ENCODE data around the gene DNAH11.
A peak's percentile ranks its signal among the peaks of the same experiment; 100 is the strongest.
"Not testable (repeated sequence)": the region's sequence is repeated elsewhere in the genome, so short reads cannot be mapped to it uniquely, and the experiment has no call there.

Gene DNAH11, protein sequence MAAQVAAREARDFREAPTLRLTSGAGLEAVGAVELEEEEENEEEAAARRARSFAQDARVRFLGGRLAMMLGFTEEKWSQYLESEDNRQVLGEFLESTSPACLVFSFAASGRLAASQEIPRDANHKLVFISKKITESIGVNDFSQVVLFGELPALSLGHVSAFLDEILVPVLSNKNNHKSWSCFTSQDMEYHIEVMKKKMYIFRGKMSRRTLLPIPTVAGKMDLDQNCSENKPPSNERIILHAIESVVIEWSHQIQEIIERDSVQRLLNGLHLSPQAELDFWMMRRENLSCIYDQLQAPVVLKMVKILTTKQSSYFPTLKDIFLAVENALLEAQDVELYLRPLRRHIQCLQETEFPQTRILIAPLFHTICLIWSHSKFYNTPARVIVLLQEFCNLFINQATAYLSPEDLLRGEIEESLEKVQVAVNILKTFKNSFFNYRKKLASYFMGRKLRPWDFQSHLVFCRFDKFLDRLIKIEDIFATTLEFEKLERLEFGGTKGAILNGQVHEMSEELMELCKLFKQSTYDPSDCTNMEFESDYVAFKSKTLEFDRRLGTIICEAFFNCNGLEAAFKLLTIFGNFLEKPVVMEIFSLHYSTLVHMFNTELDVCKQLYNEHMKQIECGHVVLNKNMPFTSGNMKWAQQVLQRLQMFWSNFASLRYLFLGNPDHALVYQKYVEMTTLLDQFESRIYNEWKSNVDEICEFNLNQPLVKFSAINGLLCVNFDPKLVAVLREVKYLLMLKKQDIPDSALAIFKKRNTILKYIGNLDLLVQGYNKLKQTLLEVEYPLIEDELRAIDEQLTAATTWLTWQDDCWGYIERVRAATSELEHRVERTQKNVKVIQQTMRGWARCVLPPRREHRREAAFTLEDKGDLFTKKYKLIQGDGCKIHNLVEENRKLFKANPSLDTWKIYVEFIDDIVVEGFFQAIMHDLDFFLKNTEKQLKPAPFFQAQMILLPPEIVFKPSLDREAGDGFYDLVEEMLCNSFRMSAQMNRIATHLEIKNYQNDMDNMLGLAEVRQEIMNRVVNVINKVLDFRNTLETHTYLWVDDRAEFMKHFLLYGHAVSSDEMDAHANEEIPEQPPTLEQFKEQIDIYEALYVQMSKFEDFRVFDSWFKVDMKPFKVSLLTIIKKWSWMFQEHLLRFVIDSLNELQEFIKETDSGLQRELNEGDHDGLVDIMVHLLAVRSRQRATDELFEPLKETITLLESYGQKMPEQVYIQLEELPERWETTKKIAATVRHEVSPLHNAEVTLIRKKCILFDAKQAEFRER (N-terminal part only)

DNA sequence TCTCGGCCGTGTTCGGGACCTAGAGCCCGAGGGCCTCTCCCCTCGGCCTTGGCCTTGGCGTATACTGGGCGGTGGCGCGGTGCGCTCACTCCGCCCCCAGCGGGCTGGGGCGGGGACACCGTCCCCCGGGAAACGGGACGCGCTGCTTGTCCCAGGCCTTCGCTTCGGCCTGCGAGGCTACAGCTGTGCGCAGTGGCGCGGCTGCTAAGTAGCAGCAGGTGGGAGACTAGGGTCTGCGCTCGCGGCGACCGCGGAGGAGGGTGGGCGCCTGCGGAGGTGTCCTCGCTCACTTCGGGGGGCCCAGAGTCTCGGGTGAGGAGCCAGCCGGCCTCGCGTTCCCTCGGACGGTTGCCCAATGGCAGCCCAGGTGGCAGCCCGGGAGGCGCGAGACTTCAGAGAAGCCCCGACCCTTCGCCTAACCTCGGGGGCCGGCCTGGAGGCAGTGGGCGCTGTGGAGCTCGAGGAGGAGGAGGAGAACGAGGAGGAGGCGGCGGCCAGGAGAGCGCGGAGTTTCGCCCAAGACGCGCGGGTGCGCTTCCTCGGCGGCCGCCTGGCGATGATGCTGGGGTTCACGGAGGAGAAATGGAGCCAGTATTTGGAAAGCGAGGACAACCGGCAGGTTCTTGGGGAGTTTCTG lies at the start of gene DNAH11:
Gene DNAH11, plus strand, starts transcription at position 149 of the 637 bp plus-strand sequence. Its CDS starts 207 bp downstream, at position 356.
- DNase-seq (ENCODE audit: low read depth in 3 of 3) = peak in 1 of 3 experiments; percentile 45

DNA sequence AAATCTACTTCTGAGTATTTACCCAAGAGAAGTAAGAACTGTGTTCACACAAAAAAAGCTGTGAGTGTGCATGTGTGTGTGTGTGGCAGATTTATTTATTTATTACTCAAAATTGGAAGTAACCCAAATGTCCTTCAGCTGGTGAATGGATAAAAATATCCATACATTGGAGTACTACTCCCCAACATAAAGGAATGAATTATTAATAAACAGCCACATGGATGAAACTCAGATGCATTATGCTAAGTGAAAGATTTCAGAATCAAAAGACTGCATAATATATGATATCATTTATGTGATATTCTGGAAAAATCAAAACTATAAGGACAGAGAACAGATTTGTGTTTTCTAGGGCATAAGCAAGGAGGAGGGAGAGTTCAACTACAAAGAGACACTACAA lies 47.1 kb upstream of the DNAH11 start:
- no peak for DNase-seq (ENCODE audit: low read depth in 3 of 3)

DNA sequence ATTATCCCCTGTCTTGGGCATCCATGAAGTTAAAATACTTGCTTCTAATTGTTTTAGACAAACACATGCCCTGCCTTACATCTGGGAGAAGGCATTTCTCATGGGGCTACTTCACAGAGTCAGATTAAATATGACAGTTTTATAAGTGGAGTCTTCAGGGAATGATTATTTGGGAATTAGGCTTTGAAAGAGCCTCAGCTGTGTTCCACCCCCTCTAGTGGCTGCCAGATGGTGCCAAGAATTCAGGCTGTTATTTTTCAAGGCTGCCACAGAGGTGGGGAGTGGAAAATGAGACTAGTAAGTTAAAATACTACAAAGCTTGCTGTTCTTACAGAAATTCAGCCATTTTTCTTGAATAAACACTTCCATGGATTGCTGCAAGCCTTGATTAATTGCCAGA lies 45.8 kb upstream of the DNAH11 start:
- no peak for DNase-seq (ENCODE audit: low read depth in 3 of 3)

DNA sequence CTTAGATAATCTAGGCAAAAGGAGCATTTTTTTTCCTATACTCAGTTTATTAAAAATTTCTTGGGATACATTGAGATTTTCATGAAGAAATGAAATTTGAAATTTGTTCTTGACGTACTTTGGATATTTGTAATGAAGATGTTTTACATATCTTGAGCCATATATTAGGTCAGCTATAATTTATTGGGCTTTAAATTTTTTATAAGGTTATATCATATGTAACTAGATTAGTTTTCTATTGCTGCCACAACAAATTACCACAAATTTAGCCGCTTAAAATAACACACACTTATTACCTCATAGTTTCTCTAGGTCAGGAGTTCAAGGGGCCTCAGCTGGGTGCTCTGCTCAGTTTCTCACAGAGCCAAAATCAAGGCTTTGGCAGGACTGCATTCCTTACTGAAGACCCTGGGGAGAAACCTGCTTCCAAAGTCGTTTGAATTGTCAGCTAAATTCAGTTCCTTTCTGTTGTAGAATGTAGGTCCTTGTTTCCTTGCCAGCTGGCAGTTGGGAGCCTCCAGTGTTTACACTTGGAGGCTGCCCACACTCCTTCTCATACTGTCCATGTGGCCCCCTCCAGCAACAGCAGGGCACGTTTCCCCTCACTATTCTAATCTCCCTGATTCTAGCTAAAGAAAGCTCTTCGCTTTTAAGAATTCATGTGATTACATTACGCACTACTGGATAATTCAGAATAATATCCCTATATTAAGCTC lies 42.6 kb upstream of the DNAH11 start:
- no peak for DNase-seq (ENCODE audit: low read depth in 3 of 3)

DNA sequence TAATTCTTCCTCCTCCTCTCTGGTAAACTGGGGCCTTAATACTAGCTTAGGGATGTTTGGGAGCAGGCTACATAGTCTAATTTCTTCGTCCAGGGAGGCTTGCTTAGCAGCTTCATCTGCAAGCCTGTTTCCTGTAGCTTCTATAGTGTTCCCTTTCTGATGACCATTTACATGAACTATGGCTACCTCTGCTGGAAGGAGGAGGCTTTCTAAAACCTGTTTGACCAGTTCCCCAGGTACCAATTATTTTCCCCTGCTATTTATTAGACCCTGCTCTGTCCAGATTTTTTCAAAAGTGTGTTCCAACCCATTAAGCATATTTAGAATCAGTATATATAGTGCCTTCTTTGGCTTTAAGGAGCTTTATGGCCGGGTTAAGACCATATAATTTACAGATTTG lies 38.8 kb upstream of the DNAH11 start:
- DNase-seq (ENCODE audit: low read depth in 3 of 3) = no peak

DNA sequence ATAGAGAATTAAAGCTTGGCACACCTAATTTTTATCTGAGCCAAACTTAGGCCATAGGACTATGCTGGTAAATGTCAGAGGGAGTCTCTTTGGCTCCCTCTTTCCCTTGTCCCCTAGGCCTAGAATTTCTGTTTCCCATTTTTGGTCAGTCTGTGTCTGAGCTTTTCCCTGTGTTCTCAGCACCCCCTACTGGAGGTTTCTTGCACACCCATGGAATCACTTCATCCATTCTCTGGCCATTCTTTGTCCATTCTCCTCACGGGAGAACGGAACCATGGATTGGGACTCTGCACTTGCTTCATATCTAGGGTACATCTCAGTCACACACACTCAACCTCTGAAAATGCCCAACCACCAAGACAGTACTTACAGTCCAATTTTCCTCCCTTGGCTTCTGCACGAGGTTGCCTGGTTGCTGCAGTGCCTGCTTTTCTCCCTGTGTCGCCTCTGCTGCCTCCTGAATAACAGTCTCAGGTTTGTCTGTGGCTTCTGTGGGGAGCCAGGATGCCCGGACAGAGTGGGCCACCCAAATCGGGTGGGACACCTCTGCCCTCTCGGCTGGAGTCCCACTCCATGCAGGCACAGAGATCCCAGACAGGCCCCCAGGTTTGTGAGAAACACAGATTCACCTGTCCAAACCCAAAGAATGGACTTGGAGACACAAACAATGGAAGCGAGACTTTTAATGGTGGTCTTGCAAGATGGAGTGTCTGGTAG lies 35.1 kb upstream of the DNAH11 start:
- DNase-seq (ENCODE audit: low read depth in 3 of 3) = peak in 1 of 3 experiments; percentile 4

DNA sequence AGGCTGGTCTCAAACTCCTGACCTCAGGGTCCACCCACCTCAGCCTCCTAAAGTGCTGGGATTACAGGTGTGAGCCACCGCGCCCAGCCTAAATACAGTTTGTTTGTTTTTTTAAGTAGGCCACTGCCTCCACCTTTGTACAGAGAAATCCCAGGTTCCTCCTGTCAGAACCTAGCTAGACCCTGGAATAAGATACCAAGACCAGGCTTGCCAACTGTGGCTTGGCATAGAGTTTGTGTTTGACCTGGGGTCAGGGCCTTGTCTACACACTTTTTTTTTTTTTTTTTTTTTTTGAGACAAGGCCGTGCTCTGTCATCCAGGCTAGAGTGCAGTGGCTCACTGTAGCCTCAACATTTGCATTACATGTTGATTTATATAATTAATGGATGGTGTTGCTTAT lies 34.3 kb upstream of the DNAH11 start:
- DNase-seq (ENCODE audit: low read depth in 3 of 3) = no peak

DNA sequence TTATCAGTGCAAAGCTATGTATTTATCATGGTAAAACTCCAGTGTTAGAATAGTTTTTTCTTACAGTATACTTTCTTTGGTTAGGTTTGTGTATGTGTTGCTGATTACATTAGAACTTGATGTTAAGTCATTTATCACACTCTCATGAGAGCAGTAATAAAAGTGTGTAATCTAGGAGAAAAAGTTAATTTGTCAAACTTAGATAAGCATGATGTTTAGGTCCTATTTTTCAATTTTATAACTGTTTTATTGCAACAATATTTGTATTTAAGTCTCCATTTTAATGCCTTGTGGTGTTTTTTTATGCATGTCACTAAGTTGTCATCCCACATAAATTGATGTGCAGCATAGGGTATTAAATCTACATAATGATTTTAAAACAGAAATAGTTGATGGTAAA lies 28.8 kb upstream of the DNAH11 start:
- no peak for DNase-seq (ENCODE audit: low read depth in 3 of 3)

DNA sequence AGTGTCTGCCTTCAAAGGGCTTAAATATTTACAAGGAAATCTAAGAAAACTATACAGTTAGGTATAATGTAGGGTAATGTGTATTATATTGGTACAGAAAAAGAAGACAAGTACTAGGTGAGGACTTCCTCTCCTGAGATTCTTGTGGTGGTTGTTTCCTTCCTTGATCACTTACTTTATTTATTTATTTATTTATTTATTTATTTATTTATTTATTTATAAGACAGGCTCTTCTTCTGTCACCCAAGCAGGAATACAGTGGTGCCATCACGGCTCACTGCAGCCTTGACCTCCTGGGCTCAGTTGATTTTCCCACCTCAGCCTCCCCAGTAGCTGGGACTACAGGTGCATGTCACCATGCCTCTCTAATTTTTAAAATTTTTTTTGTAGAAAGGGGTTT lies 18.2 kb upstream of the DNAH11 start:
- DNase-seq (ENCODE audit: low read depth in 3 of 3) = no peak

DNA sequence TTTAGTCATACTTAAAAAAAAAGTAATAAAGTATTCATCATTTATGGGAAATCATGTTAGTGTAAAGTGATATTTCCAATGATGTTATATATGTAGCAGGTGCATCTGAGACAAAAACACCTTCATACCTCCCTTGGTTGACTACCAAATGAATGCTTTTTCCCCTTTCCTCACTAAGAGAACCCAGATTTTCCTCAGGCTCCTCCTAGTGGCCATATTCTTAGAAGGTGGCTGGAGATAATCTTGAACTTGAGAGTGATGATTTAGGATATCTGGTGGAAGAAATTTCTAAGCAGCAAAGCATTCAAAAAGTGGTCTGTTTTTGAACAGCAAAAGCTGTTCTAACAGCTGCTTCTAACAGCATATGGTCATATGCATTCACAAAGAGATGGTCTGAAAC lies 16.8 kb upstream of the DNAH11 start:
- no peak for DNase-seq (ENCODE audit: low read depth in 3 of 3)

DNA sequence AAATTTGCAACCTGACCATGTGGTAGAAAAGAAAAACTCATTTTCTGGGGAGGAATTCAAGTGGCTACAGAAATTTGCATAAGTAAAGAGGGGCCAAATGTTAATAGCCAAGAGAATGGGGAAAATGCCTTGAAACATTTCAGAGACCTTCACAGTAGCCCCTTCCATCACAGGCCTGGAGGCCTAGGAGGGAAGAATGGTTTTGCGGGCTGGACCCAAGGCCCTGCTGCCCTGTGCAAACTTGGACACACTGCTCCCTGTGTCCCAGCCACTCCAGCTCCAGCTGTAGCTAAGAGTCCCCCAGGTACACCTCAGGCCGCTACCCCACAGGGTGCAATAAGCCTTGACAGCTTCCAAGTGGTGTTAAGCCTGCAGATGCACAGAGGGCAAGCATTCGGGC lies 16.4 kb upstream of the DNAH11 start:
- DNase-seq (ENCODE audit: low read depth in 3 of 3) = no peak

DNA sequence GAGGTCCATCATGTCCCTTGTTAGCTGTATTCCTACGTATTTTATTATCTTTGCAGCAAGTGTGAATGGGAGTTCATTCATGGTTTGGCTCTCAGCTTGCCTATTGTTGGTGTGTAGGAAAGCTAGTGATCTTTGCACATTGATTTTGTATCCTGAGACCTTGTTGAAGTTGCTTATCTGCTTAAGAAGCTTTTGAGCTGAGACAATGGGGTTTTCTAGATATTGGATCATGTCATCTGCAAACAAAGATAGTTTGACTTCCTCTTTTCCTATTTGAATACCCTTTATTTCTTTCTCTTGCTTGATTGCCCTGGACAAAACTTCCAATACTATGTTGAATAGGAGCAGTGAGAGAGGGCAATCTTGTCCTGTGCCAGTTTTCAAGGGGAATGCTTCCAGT lies 10.4 kb upstream of the DNAH11 start:
- not testable (repeated sequence) for DNase-seq (ENCODE audit: low read depth in 3 of 3)

DNA sequence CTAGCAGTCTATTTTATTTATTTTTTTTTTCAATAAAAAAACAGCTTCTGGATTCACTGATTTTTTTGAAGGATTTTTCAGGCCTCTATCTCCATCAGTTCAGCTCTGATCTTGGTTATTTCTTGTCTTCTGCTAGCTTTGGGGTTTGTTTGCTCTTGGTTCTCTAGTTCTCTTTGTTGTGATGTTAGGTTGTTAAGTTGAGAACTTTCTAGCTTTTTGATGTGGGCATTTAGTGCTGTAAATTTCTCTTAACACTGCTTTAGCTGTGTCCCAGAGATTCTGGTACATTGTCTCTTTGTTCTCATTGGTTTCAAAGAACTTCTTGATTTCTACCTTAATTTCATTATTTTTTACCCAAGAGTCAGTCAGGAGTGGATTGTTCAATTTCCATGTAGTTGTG lies 9.2 kb upstream of the DNAH11 start:
- not testable (repeated sequence) for DNase-seq (ENCODE audit: low read depth in 3 of 3)

DNA sequence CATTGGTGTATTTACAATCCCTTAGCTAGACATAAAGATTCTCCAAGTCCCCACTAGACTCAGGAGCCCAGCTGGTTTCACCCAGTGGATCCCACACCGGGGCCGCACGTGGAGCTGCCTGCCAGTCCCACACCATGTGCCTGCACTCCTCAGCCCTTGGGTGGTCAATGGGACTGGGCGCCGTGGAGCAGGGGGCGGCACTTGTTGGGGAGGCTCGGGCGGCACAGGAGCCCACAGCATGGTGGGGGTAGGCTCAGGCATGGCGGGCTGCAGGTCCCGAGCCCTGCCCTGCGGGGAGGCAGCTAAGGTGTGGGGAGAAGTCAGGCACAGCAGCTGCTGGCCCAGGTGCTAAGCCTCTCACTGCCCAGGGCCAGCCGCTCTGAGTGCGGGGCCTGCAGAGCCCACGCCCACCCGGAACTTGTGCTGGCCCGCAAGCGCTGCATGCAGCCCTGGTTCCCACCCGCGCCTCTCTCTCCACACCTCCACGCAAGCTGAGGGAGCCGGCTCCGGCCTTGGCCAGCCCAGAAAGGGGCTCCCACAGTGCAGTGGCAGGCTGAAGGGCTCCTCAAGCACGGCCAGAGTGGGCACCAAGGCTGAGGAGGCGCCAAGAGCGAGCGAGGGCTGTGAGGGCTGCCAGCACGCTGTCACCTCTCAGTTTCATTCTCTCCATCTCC lies 6.3 kb upstream of the DNAH11 start:
- DNase-seq (ENCODE audit: low read depth in 3 of 3) = not testable (repeated sequence)

DNA sequence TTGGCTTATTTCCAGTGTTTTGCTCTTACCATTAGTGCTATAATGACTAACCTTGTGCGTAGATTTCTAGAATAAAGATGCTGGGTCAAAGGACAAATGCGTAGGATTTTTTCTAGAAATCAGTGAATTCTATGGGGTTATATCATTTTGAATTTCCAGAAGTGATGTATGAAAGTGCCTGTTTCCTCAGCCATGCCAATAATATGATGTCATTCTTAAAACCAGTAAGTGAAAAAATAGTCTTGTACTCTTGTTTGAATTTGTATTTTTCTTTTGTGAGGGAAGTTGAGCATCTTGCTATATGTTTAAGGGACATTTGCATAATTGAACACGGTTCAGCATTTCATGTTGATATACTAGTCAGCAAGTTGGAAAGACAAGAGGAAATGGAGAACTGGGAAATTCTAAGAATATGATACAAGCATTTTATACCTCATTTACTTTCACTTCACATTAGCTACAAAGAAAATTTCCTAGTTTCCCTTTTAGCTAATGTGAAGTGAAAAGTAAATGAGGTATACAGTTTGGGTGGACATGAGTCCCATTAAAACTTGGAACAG lies 3.8 kb upstream of the DNAH11 start:
- no peak for DNase-seq (ENCODE audit: low read depth in 3 of 3)

DNA sequence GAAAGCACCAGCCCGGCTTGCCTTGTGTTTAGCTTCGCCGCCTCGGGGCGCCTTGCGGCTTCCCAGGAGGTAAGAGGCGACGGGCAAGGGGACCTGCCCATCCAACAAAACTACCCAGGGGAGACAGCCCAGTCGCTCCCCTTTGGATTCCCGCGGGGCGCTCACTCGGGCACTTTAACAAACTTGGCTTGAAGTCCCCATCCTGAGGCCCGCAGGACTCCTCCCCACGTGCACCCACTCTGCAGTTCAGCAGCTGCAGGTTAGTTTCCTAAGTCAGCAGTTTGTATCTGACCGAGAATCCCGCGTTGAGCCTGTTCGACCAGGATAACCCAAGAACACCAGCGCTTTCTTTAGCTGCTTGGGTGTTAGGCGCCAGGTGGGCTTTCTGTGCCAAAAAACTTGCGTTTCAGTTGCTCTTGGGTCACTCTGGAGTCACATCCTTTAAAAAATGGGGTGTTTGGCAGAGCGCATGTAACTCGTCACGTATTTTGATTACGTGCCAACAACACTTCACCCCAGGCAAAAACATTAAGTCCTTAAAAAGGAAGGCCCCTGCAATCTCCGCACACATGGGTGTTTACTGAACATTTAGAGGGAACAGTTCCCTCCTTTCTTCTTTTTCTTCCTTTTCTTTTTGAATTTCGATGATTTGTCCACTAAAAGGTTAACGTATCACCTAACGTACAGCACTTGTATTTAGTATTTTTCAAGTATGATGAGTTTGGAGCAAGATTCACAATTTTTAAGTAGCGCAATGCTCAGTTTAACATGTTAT lies 876 bp downstream of the DNAH11 start:
- peak in 1 of 3 experiments; percentile 4 for DNase-seq (ENCODE audit: low read depth in 3 of 3)

DNA sequence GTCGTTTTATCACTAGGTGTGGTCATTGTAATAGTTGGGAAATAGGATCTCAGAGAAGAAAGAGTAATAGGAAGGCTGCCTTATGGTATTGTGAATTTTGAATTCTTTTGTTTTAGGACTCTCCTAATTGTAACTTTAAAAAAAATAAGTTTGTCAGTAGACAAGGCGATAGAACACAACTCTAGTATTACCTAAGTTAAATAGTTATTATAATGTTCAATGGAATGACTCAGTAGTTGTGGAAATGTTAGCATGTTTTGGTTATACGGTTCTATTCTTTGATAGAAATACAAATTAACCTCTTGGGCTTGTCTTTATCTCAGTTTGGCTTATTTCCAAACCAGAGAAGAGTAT lies 1.4 kb downstream of the DNAH11 start:
- DNase-seq (ENCODE audit: low read depth in 3 of 3) = no peak

DNA sequence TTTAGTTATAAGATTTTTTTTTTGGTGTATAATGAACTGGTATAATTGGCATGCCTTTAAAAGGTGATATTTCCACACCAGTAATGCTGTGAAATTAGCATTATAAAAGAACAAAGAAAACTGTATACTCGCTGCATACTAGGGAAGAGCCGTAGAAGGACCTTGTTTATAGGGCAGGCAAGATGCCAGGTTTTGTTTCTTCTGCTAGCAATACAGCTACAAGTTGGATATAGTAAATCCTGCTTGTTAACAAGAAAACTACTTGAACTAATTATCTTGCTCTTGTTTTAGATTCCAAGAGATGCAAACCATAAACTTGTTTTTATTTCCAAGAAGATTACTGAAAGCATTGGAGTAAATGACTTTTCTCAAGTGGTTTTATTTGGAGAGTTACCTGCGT lies 1.9 kb downstream of the DNAH11 start:
- DNase-seq (ENCODE audit: low read depth in 3 of 3) = no peak

DNA sequence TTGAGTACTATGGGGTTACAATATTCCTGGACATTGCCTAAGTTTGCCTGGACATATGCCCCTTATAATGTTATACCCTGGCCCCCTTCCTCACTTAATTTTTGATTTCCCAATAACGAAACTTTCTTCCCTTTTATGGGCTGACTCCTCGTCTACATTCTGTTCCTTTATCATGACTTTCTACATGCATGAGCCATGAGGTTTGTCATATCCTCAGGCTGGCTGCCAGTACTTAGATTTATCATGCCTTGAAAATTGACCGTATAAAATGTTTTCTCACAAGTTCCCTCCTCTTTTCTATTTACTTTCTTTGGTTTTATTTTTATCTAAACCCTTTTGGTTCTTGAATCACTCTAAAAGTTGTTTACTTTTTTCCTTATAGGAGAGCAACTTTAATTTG lies 4.7 kb downstream of the DNAH11 start:
- no peak for DNase-seq (ENCODE audit: low read depth in 3 of 3)
